MM.1S (cell line): ENCODE measurements around the gene NRP2.

Experiments
- DNase-seq: peaks from one replicate; pipeline ENCODE4 v3.0.0-alpha.2; 2015
- H2AFZ ChIP-seq: fragments of 300-600 bp; sonication (generic); 2 replicates; pipeline ENCODE4 v1.6.0; 2016; ENCODE audit warnings: antibody characterized with exemption, low read length
- H3F3A ChIP-seq: fragments of 300-600 bp; sonication (generic); 2 replicates; pipeline ENCODE4 v1.6.1; 2016; ENCODE audit warnings: mild to moderate bottlenecking, antibody characterized with exemption, low read length, moderate library complexity, mixed read lengths; ENCODE audit not compliant: insufficient read depth
- H3K27ac ChIP-seq: fragments of 300-600 bp; sonication (generic); 2 replicates; pipeline ENCODE4 v1.5.1; 2016; ENCODE audit warnings: mild to moderate bottlenecking, low read length
- H3K27me3 ChIP-seq: fragments of 300-600 bp; sonication (generic); replicated peaks from 2 replicates; pipeline ENCODE4 v1.6.0; 2016; ENCODE audit warnings: low read length; ENCODE audit not compliant: insufficient read depth
- H3K36me3 ChIP-seq: fragments of 300-600 bp; sonication (generic); replicated peaks from 2 replicates; pipeline ENCODE4 v1.6.1; 2016; ENCODE audit warnings: mild to moderate bottlenecking, low read length, mixed read lengths; ENCODE audit not compliant: insufficient read depth
- H3K4me1 ChIP-seq: fragments of 300-600 bp; sonication (generic); 2 replicates; pipeline ENCODE4 v1.6.1; 2016; ENCODE audit warnings: low read length, mixed read lengths
- H3K4me2 ChIP-seq: fragments of 300-600 bp; sonication (generic); 2 replicates; pipeline ENCODE4 v1.6.0; 2016; ENCODE audit warnings: low read depth, low read length
- H3K4me3 ChIP-seq: fragments of 300-600 bp; sonication (generic); 2 replicates; pipeline ENCODE4 v1.5.1; 2016; ENCODE audit warnings: low read length, mixed read lengths
- H3K79me2 ChIP-seq: fragments of 300-600 bp; sonication (generic); 2 replicates; pipeline ENCODE4 v1.6.1; 2016; ENCODE audit warnings: mixed run types, low read length, mixed read lengths
- H3K9ac ChIP-seq: fragments of 300-600 bp; sonication (generic); 2 replicates; pipeline ENCODE4 v1.6.1; 2016; ENCODE audit warnings: low read length, mixed read lengths
- H3K9me2 ChIP-seq: fragments of 300-600 bp; sonication (generic); replicated peaks from 2 replicates; pipeline ENCODE4 v1.6.1; 2016; ENCODE audit warnings: mild to moderate bottlenecking, low read length, mixed read lengths; ENCODE audit not compliant: insufficient read depth
- H3K9me3 ChIP-seq: fragments of 300-600 bp; sonication (generic); replicated peaks from 2 replicates; pipeline ENCODE4 v1.6.1; 2016; ENCODE audit warnings: mild to moderate bottlenecking, low read length, mixed read lengths; ENCODE audit not compliant: insufficient read depth
- H4K20me1 ChIP-seq: fragments of 300-600 bp; sonication (generic); 2 replicates; pipeline ENCODE4 v1.6.1; 2016; ENCODE audit warnings: mild to moderate bottlenecking, low read length, moderate library complexity, mixed read lengths; ENCODE audit not compliant: insufficient read depth
- CTCF ChIP-seq: fragments of 300-600 bp; sonication (generic); IDR thresholded peaks from 2 replicates; pipeline ENCODE4 v1.5.1; 2016; ENCODE audit warnings: antibody characterized with exemption, low read length, mixed read lengths
- EZH2 ChIP-seq: fragments of 300-600 bp; sonication (generic); optimal IDR thresholded peaks from 2 replicates; pipeline ENCODE3; 2017; ENCODE audit warnings: low read depth, mild to moderate bottlenecking, antibody characterized with exemption, low read length, mixed read lengths
- EZH2phosphoT487 ChIP-seq: fragments of 300-600 bp; sonication (generic); IDR thresholded peaks from 2 replicates; pipeline ENCODE4 v1.6.1; 2018; ENCODE audit warnings: antibody characterized with exemption, low read length

NRP2 gene

DNA sequence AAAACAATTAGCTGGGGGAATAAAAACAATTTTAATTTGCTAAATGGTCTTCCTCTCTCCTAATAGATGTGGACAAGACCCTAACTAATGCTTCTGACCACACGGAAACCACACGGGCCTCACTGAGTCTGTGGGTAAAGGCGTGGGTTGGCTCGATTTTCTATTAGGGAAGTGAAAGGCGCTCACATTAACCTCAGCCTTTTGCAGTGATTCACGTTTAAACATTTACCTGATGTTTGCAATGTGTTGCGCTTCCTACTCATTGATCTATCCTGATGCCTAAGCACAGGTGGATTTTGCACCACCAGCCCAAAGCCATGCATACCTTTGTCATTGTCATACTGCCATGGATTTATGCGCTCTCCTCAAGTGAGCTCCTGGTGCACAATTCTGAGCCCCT, 35.6 kb upstream of the NRP2 start:
- Histone ChIP-seq H2AFZ (no peak overlapping the region), H3K36me3 (no peaks in the 10 kb centered on the region), H3K4me2 (no peak overlapping the region), H3K9ac (no peak overlapping the region), H4K20me1 (no peaks in the 10 kb centered on the region), H3K27ac (no peak overlapping the region), H3K9me3 (no peaks in the 10 kb centered on the region), H3K9me2 (no peaks in the 10 kb centered on the region), H3K79me2 (no peaks in the 10 kb centered on the region), H3K4me3 (no peak overlapping the region), H3K27me3 (no peaks in the 10 kb centered on the region), H3K4me1 (no peaks in the 10 kb centered on the region), H3F3A (no peaks in the 10 kb centered on the region)
- no peak for DNase-seq
- no peak for TF ChIP-seq EZH2phosphoT487
- TF ChIP-seq EZH2: no peak
- TF ChIP-seq CTCF: no peak

DNA sequence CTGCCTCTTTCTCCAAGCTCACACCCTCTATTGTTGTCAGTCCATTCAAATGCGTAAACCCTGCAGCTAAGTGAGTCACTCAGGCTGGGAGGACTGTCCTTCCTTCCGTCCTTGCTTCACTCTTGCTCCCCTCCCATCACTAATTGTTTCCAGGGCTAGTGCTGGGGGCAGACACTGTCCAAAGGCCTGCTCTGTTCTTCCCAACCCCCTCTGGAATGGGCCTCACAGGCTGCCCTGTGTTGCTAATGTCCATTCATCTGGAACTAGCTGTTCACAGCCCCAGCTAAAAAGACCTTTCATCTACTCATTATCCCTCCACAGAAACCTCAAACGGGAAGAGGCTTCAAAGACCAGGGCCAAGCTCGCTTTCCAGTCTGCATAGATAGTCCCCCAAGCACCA, 31.9 kb upstream of the NRP2 start:
- DNase-seq: no peak
- H3K9me3 ChIP-seq: no peaks in the 10 kb centered on the region

GRCh38 chr2:205650931-205651330, 31.4 kb upstream of the NRP2 start:
- H3K27me3 ChIP-seq: no peaks in the 10 kb centered on the region
- no peaks in the 10 kb centered on the region for H3K9me3 ChIP-seq
- H3K27ac ChIP-seq: no peak overlapping the region
- H4K20me1 ChIP-seq: no peaks in the 10 kb centered on the region
- no peaks in the 10 kb centered on the region for H3K36me3 ChIP-seq
- H3K9ac ChIP-seq: no peak overlapping the region
- H3F3A ChIP-seq: no peaks in the 10 kb centered on the region
- no peak for DNase-seq
- no peak overlapping the region for H2AFZ ChIP-seq
- no peaks in the 10 kb centered on the region for H3K79me2 ChIP-seq
- TF ChIP-seq EZH2 (no peak), CTCF (no peak), EZH2phosphoT487 (no peak)
- H3K4me1 ChIP-seq: no peaks in the 10 kb centered on the region
- H3K9me2 ChIP-seq: no peaks in the 10 kb centered on the region
- H3K4me3 ChIP-seq: no peak overlapping the region
- no peak overlapping the region for H3K4me2 ChIP-seq

More for the DNA sequence above, 31.9 kb upstream of the NRP2 start:
- no peaks in the 10 kb centered on the region for H3K79me2 ChIP-seq
- no peaks in the 10 kb centered on the region for H3K27me3 ChIP-seq
- no peaks in the 10 kb centered on the region for H3K4me1 ChIP-seq
- no peak overlapping the region for H3K4me2 ChIP-seq
- H2AFZ ChIP-seq: no peak overlapping the region
- no peaks in the 10 kb centered on the region for H3F3A ChIP-seq
- TF ChIP-seq CTCF (no peak), EZH2 (no peak), EZH2phosphoT487 (no peak)
- no peak overlapping the region for H3K27ac ChIP-seq
- no peaks in the 10 kb centered on the region for H3K9me2 ChIP-seq
- no peaks in the 10 kb centered on the region for H4K20me1 ChIP-seq
- H3K36me3 ChIP-seq: no peaks in the 10 kb centered on the region
- no peak overlapping the region for H3K4me3 ChIP-seq
- H3K9ac ChIP-seq: no peak overlapping the region
